Activated T-helper 17 cell treated with anti-CD3 and anti-CD28 coated beads, Interleukin-2, amount 50 U/mL, for 72 hours (primary cell): ENCODE data around the gene POLL. TPM values are rescaled to one million over a fixed set of nuclear protein-coding genes. Genes with fewer than 3 reads are reported as not detected.
A peak's percentile ranks its signal among the peaks of the same experiment; 100 is the strongest.
"Not testable (repeated sequence)": the region's sequence is repeated elsewhere in the genome, so short reads cannot be mapped to it uniquely, and the experiment has no call there.

Experiments used
- ATAC-seq: fragments of 150-1000 bp; cut with Tn5 transposase; replicated peaks from 2 replicates; pipeline ENCODE4 v1.10.0; 2021; ENCODE audit warnings: mild to moderate bottlenecking, moderate library complexity
- H3K27ac Mint-ChIP-seq: one replicate; pipeline ENCODE4 v1.8.0; 2022; ENCODE audit warnings: mixed read lengths
- H3K27me3 Mint-ChIP-seq: one replicate; pipeline ENCODE4 v1.8.0; 2022; ENCODE audit warnings: mixed read lengths
- H3K36me3 Mint-ChIP-seq: one replicate; pipeline ENCODE4 v1.8.0; 2022; ENCODE audit warnings: low read depth, mild to moderate bottlenecking, mixed read lengths
- H3K4me1 Mint-ChIP-seq: one replicate; pipeline ENCODE4 v1.8.0; 2022; ENCODE audit warnings: mixed read lengths
- H3K4me3 Mint-ChIP-seq: one replicate; pipeline ENCODE4 v1.8.0; 2022; ENCODE audit warnings: mild to moderate bottlenecking, mixed read lengths
- H3K9me3 Mint-ChIP-seq: one replicate; pipeline ENCODE4 v1.8.0; 2022; ENCODE audit warnings: mixed read lengths
- total RNA-seq, 2 donors: library from RNA; stranded (reverse); gene quantifications; one replicate each; pipeline ENCODE4 v1.2.3, GENCODE V29; 2022

Gene POLL
- total RNA-seq, 2 donors from 2014 or later, result 26.3 to 46.8 TPM

GRCh38 chr10:101595591-101596433 is 7.8 kb upstream of the POLL start:
- ATAC-seq, result no peak
- H3K4me1 Mint-ChIP-seq, result no peaks in the 10 kb centered on the region
- H3K4me3 Mint-ChIP-seq, result no peak overlapping the region
- H3K27ac Mint-ChIP-seq, result no peak overlapping the region
- H3K36me3 Mint-ChIP-seq, result no peaks in the 10 kb centered on the region
- H3K27me3 Mint-ChIP-seq, result no peaks in the 10 kb centered on the region
- H3K9me3 Mint-ChIP-seq, result no peaks in the 10 kb centered on the region

GRCh38 chr10:101593331-101593730 is 5.3 kb upstream of the POLL start:
- not testable (repeated sequence) for H3K9me3 Mint-ChIP-seq, H3K27me3 Mint-ChIP-seq, H3K4me1 Mint-ChIP-seq, ATAC-seq, H3K27ac Mint-ChIP-seq, H3K4me3 Mint-ChIP-seq, H3K36me3 Mint-ChIP-seq

GRCh38 chr10:101588879-101589278 is 822 bp upstream of the POLL start:
- no peak for ATAC-seq
- H3K36me3 Mint-ChIP-seq, result peaks cover 23% of the 10 kb centered on the region
- H3K9me3 Mint-ChIP-seq, result no peaks in the 10 kb centered on the region
- H3K27me3 Mint-ChIP-seq, result no peaks in the 10 kb centered on the region
- peak overlapping the region; percentile 86 for H3K4me3 Mint-ChIP-seq
- no peaks in the 10 kb centered on the region for H3K4me1 Mint-ChIP-seq
- H3K27ac Mint-ChIP-seq, result peak overlapping the region; percentile 87

DNA sequence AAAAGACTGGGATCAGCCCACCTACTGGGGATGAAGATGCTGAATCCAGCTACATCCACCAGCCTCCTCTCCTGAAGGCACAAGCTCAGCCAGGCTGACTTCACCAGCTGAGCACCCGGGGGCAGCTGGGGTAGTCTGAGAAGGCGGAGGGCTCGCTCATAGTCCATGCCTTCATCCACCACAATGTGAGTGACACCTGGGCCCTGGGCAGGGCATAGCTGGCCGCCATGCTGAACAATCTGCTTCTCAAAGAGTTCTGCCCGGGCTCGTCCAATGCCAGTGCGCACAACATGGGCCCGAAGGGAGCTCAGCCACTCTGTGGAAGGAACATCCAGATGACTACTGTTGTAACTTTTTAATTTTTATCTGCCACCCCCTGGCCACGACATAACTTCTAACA is 2.2 kb downstream of the POLL start:
- Mint-ChIP-seq H3K27me3 (no peaks in the 10 kb centered on the region), H3K4me1 (no peaks in the 10 kb centered on the region), H3K36me3 (peaks cover 49% of the 10 kb centered on the region), H3K9me3 (no peaks in the 10 kb centered on the region), H3K4me3 (peak overlapping the region; percentile 86), H3K27ac (peak overlapping the region; percentile 10)
- no peak for ATAC-seq

- Mint-ChIP-seq H3K36me3 (peaks cover 53% of the 10 kb centered on the region), H3K9me3 (no peaks in the 10 kb centered on the region), H3K27ac (no peak overlapping the region), H3K27me3 (no peaks in the 10 kb centered on the region), H3K4me1 (no peaks in the 10 kb centered on the region), H3K4me3 (no peak overlapping the region)
- no peak for ATAC-seq
Measured at GRCh38 chr10:101580486-101581399, 7.3 kb downstream of the POLL start.

GRCh38 chr10:101579516-101579870 is 8.6 kb downstream of the POLL start:
- Mint-ChIP-seq H3K27me3 (no peaks in the 10 kb centered on the region), H3K4me1 (no peaks in the 10 kb centered on the region)

GRCh38 chr10:101578803-101579515 is 9.1 kb downstream of the POLL start:
- ATAC-seq, result no peak
- Mint-ChIP-seq H3K27ac (no peak overlapping the region), H3K4me1 (no peaks in the 10 kb centered on the region), H3K9me3 (no peaks in the 10 kb centered on the region), H3K4me3 (no peak overlapping the region), H3K36me3 (peaks cover 38% of the 10 kb centered on the region), H3K27me3 (no peaks in the 10 kb centered on the region)

More at GRCh38 chr10:101579516-101579870, 8.6 kb downstream of the POLL start:
- ATAC-seq, result no peak
- no peak overlapping the region for H3K27ac Mint-ChIP-seq
- no peak overlapping the region for H3K4me3 Mint-ChIP-seq
- H3K9me3 Mint-ChIP-seq, result no peaks in the 10 kb centered on the region
- H3K36me3 Mint-ChIP-seq, result peaks cover 43% of the 10 kb centered on the region

- H3K4me1 Mint-ChIP-seq, result no peaks in the 10 kb centered on the region
- H3K36me3 Mint-ChIP-seq, result peaks cover 30% of the 10 kb centered on the region
- H3K27ac Mint-ChIP-seq, result no peak overlapping the region
- ATAC-seq, result no peak
- H3K9me3 Mint-ChIP-seq, result no peaks in the 10 kb centered on the region
- H3K27me3 Mint-ChIP-seq, result no peaks in the 10 kb centered on the region
- no peak overlapping the region for H3K4me3 Mint-ChIP-seq
Measured at GRCh38 chr10:101578192-101578591, 9.9 kb downstream of the POLL start.

- no peak overlapping the region for H3K4me3 Mint-ChIP-seq
- peak overlapping the region; percentile 30 for H3K27ac Mint-ChIP-seq
- no peak for ATAC-seq
- H3K36me3 Mint-ChIP-seq, result peaks cover 24% of the 10 kb centered on the region
- H3K27me3 Mint-ChIP-seq, result no peaks in the 10 kb centered on the region
- H3K9me3 Mint-ChIP-seq, result no peaks in the 10 kb centered on the region
- no peaks in the 10 kb centered on the region for H3K4me1 Mint-ChIP-seq
Measured at GRCh38 chr10:101577121-101577871, 10.8 kb downstream of the POLL start.

- peaks cover 15% of the 10 kb centered on the region for H3K36me3 Mint-ChIP-seq
- no peak overlapping the region for H3K4me3 Mint-ChIP-seq
- no peaks in the 10 kb centered on the region for H3K4me1 Mint-ChIP-seq
- no peaks in the 10 kb centered on the region for H3K9me3 Mint-ChIP-seq
- ATAC-seq, result no peak
- H3K27me3 Mint-ChIP-seq, result no peaks in the 10 kb centered on the region
- H3K27ac Mint-ChIP-seq, result no peak overlapping the region
Measured at GRCh38 chr10:101576211-101576863, 11.7 kb downstream of the POLL start.

DNA sequence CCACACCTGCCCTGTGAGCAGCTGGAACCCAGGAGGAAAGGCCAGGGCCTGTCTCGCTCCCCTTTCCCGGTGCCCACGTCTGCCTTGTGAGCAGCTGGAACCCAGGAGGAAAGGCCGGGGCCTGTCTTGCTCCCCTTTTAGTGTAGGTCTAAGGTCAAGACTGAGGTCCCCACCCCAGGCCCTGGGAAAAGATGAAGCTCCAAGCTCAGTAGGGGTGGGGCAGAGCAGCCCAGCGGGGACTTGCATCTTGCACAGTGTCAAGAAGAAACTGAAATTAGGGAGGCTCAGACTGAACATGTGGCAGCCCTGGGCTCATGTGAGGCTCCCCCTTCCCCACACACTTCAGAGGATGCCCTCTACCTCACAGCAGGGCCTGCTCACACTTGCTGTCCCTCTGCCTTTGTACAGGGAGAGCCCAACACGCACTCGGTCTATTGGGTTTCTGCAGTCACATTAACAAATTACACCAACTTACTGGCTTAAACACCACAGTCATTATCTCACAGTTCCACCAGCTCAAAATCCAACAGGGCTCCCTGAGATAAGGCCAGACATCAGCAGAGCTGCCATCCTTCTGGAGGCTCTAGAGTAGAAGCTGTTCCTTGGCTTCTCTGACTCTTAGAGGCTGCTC is 12.4 kb downstream of the POLL start:
- Mint-ChIP-seq H3K4me1 (no peaks in the 10 kb centered on the region), H3K9me3 (no peaks in the 10 kb centered on the region), H3K27me3 (no peaks in the 10 kb centered on the region), H3K4me3 (no peak overlapping the region), H3K36me3 (peaks cover 10% of the 10 kb centered on the region), H3K27ac (no peak overlapping the region)
- ATAC-seq, result no peak

- no peaks in the 10 kb centered on the region for H3K9me3 Mint-ChIP-seq
- H3K27me3 Mint-ChIP-seq, result no peaks in the 10 kb centered on the region
- no peak for ATAC-seq
- H3K27ac Mint-ChIP-seq, result no peak overlapping the region
- no peak overlapping the region for H3K4me3 Mint-ChIP-seq
- H3K4me1 Mint-ChIP-seq, result no peaks in the 10 kb centered on the region
- H3K36me3 Mint-ChIP-seq, result peaks cover 4% of the 10 kb centered on the region
Measured at GRCh38 chr10:101575091-101575490, 13.0 kb downstream of the POLL start.
